ENCODE results near the gene NAV2. TPM values are rescaled to one million over a fixed set of nuclear protein-coding genes. Genes with fewer than 3 reads are reported as not detected.

Gene NAV2
- total RNA-seq, 4 donors from 2014 or later, result 9.6 to 40.0 (median 23.1) TPM

- H3K4me3 ChIP-seq, result no peak overlapping the region
- WGBS, 2 donors (ENCODE audit: low coverage in 1 of 2), result 71 to 86% methylated on average over 2 of the region's 2 CpGs
- no peaks in the 10 kb centered on the region for H3K27me3 ChIP-seq
- TF ChIP-seq EP300 (IDR thresholded peaks at IDR 0.05; ENCODE audit: low read depth) (no peak), POLR2A (IDR thresholded peaks at IDR 0.05) (no peak), CTCF (IDR thresholded peaks at IDR 0.05) (no peak), POLR2AphosphoS5 (IDR thresholded peaks at IDR 0.05) (no peak)
- H3K27ac ChIP-seq, result no peak overlapping the region
- H3K9me3 ChIP-seq, result no peaks in the 10 kb centered on the region
- no peak for DNase-seq
- peaks cover 20 to 46% (median 22%) of the 10 kb centered on the region in 4 donors for H3K4me1 ChIP-seq
- no peaks in the 10 kb centered on the region for H3K36me3 ChIP-seq
- intact Hi-C loops (cut with DNase I; ENCODE audit: low total_unique reads), result no loop called here
- in situ Hi-C loops (cut with MboI; ENCODE audit: low pct_ligation_motif_present in 1 of 4, low pct_unique_long_range_greater_than_20kb in 1 of 4, low sequenced_read_pairs in 3 of 4), result no loop called here
Observed at GRCh38 chr11:19806251-19806650, 93.6 kb downstream of the NAV2 start.

- intact Hi-C loops (cut with DNase I; ENCODE audit: low total_unique reads), result no loop called here
- WGBS, 2 donors (ENCODE audit: low coverage in 1 of 2), result 92% methylated on average over 1 of the region's 1 CpG; no CpG with 5 or more reads in 1 of the 2 donors
- H3K4me1 ChIP-seq, result peaks cover 2 to 30% (median 5%) of the 10 kb centered on the region in 4 donors
- in situ Hi-C loops (cut with MboI; ENCODE audit: low pct_ligation_motif_present in 1 of 4, low pct_unique_long_range_greater_than_20kb in 1 of 4, low sequenced_read_pairs in 3 of 4), result no loop called here
- DNase-seq, result no peak
- no peaks in the 10 kb centered on the region for H3K27me3 ChIP-seq
- no peaks in the 10 kb centered on the region for H3K9me3 ChIP-seq
- no peak overlapping the region for H3K27ac ChIP-seq
- no peaks in the 10 kb centered on the region for H3K36me3 ChIP-seq
- TF ChIP-seq POLR2A (IDR thresholded peaks at IDR 0.05), result no peak
- TF ChIP-seq POLR2AphosphoS5 (IDR thresholded peaks at IDR 0.05), result no peak
- TF ChIP-seq EP300 (IDR thresholded peaks at IDR 0.05; ENCODE audit: low read depth), result no peak
- TF ChIP-seq CTCF (IDR thresholded peaks at IDR 0.05), result no peak
- no peak overlapping the region for H3K4me3 ChIP-seq
Observed at GRCh38 chr11:19808076-19808911, 95.7 kb downstream of the NAV2 start.

- TF ChIP-seq CTCF (IDR thresholded peaks at IDR 0.05) (no peak), POLR2A (IDR thresholded peaks at IDR 0.05) (no peak), EP300 (IDR thresholded peaks at IDR 0.05; ENCODE audit: low read depth) (no peak), POLR2AphosphoS5 (IDR thresholded peaks at IDR 0.05) (no peak)
- H3K36me3 ChIP-seq, result no peaks in the 10 kb centered on the region
- no peaks in the 10 kb centered on the region for H3K27me3 ChIP-seq
- DNase-seq, result no peak
- no peak overlapping the region for H3K4me3 ChIP-seq
- WGBS, 2 donors (ENCODE audit: low coverage in 1 of 2), result 72 to 80% methylated on average over 4 of the region's 4 CpGs
- H3K9me3 ChIP-seq, result no peaks in the 10 kb centered on the region
- intact Hi-C loops (cut with DNase I; ENCODE audit: low total_unique reads) (no loop called here), in situ Hi-C loops (cut with MboI; ENCODE audit: low pct_ligation_motif_present in 1 of 4, low pct_unique_long_range_greater_than_20kb in 1 of 4, low sequenced_read_pairs in 3 of 4) (no loop called here)
- no peak overlapping the region for H3K27ac ChIP-seq
- H3K4me1 ChIP-seq, result peaks cover 0 to 13% (median 0%) of the 10 kb centered on the region in 4 donors
Observed at GRCh38 chr11:19810852-19811251, 98.2 kb downstream of the NAV2 start.

- DNase-seq, result no peak
- Histone ChIP-seq H3K4me1 (peaks cover 0 to 13% (median 0%) of the 10 kb centered on the region in 4 donors), H3K36me3 (no peaks in the 10 kb centered on the region), H3K4me3 (no peak overlapping the region), H3K27ac (no peak overlapping the region), H3K27me3 (no peaks in the 10 kb centered on the region), H3K9me3 (no peaks in the 10 kb centered on the region)
- in situ Hi-C loops (cut with MboI; ENCODE audit: low pct_ligation_motif_present in 1 of 4, low pct_unique_long_range_greater_than_20kb in 1 of 4, low sequenced_read_pairs in 3 of 4), result no loop called here
- 61 to 75% methylated on average over 1 of the region's 1 CpG for WGBS, 2 donors (ENCODE audit: low coverage in 1 of 2)
- intact Hi-C loops (cut with DNase I; ENCODE audit: low total_unique reads), result no loop called here
- TF ChIP-seq POLR2A (IDR thresholded peaks at IDR 0.05), result no peak
- no peak for TF ChIP-seq EP300 (IDR thresholded peaks at IDR 0.05; ENCODE audit: low read depth)
- TF ChIP-seq CTCF (IDR thresholded peaks at IDR 0.05), result no peak
- TF ChIP-seq POLR2AphosphoS5 (IDR thresholded peaks at IDR 0.05), result no peak
Observed at GRCh38 chr11:19811380-19811779, 98.7 kb downstream of the NAV2 start.

Measured in transverse colon (tissue), 4 donors.